K562 (cell line): ENCODE measurements around the gene USB1.

Experiments used
- BMI1 ChIP-seq: fragments of 150-350 bp; IDR thresholded peaks from 2 replicates; pipeline ENCODE4 v1.6.1; 2014; ENCODE audit warnings: low read length
- CCAR2 ChIP-seq: fragments of 200-400 bp; formaldehyde crosslinking; IDR thresholded peaks from 2 replicates; pipeline ENCODE4 v1.6.1; 2017; ENCODE audit warnings: mild to moderate bottlenecking, low read depth, low read length
- POLR2A ChIP-seq: fragments of 450-650 bp; conservative IDR thresholded peaks from 2 replicates; pipeline ENCODE4 v1.6.1; 2016
- ZNF354B ChIP-seq: fragments of 250-450 bp; sonication (Bioruptor Pico); IDR thresholded peaks from 2 replicates; pipeline ENCODE4 v1.4.0; 2020
- TF ChIP-seq, protein P1 (sequence below): fragments of 250-450 bp; sonication (Bioruptor Pico); IDR thresholded peaks from 2 replicates; pipeline ENCODE4 v1.5.0; 2022; ENCODE audit warnings: mild to moderate bottlenecking
- TF ChIP-seq, protein P2 (sequence below), 3 experiments: IDR thresholded peaks in 2 of 3; conservative IDR thresholded peaks in 1 of 3; 2 replicates each; pipeline ENCODE4 v1.5.1; 2011 to 2012; ENCODE audit warnings: low read length in 3 of 3, mild to moderate bottlenecking in 3 of 3, control low read depth in 2 of 3, improper control_type of control experiment in 1 of 3, inconsistent platforms in 1 of 3, low read depth in 1 of 3, mixed read lengths in 1 of 3, moderate library complexity in 1 of 3; ENCODE audit not compliant: insufficient read depth in 2 of 3

DNA sequence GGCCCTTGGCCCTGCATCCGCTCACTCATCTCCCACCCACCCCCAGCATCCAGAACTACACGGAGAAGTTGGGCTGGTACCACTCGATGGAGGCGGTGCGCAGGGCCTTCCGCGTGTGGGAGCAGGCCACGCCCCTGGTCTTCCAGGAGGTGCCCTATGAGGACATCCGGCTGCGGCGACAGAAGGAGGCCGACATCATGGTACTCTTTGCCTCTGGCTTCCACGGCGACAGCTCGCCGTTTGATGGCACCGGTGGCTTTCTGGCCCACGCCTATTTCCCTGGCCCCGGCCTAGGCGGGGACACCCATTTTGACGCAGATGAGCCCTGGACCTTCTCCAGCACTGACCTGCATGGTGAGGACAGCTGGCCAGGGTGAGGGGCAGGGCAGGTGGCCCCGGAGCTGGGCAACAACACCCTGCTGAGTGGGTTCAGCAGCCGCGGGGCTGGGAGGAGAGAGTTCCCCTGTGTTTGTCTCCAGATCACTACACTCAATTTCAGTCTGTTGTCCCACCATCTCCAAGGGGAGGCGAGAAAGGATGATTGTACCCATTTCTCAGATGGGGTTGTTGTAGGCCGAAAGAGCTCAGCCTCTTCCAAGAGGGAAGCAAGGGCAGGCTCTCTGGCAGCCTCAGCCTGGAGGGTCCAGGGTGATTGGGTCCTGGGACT is 38.8 kb downstream of the USB1 start:
- TF ChIP-seq ZNF354B (CRISPR knock-in tag) (no peak), CCAR2 (no peak), BMI1 (no peak), POLR2A (no peak)
- TF ChIP-seq, protein P1, sequence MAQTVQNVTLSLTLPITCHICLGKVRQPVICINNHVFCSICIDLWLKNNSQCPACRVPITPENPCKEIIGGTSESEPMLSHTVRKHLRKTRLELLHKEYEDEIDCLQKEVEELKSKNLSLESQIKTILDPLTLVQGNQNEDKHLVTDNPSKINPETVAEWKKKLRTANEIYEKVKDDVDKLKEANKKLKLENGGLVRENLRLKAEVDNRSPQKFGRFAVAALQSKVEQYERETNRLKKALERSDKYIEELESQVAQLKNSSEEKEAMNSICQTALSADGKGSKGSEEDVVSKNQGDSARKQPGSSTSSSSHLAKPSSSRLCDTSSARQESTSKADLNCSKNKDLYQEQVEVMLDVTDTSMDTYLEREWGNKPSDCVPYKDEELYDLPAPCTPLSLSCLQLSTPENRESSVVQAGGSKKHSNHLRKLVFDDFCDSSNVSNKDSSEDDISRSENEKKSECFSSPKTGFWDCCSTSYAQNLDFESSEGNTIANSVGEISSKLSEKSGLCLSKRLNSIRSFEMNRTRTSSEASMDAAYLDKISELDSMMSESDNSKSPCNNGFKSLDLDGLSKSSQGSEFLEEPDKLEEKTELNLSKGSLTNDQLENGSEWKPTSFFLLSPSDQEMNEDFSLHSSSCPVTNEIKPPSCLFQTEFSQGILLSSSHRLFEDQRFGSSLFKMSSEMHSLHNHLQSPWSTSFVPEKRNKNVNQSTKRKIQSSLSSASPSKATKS (CRISPR knock-in tag) = no peak
- TF ChIP-seq, protein P2, sequence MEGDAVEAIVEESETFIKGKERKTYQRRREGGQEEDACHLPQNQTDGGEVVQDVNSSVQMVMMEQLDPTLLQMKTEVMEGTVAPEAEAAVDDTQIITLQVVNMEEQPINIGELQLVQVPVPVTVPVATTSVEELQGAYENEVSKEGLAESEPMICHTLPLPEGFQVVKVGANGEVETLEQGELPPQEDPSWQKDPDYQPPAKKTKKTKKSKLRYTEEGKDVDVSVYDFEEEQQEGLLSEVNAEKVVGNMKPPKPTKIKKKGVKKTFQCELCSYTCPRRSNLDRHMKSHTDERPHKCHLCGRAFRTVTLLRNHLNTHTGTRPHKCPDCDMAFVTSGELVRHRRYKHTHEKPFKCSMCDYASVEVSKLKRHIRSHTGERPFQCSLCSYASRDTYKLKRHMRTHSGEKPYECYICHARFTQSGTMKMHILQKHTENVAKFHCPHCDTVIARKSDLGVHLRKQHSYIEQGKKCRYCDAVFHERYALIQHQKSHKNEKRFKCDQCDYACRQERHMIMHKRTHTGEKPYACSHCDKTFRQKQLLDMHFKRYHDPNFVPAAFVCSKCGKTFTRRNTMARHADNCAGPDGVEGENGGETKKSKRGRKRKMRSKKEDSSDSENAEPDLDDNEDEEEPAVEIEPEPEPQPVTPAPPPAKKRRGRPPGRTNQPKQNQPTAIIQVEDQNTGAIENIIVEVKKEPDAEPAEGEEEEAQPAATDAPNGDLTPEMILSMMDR (IDR thresholded peaks at IDR 0.05 in 2 of 3, conservative IDR thresholded peaks at IDR 0.05 in 1 of 3; ENCODE audit: insufficient read depth in 2 of 3, low read depth in 1 of 3, low read length in 3 of 3) = no peak
